Stimulated activated CD4-positive, alpha-beta T cell treated with anti-CD3 and anti-CD28 coated beads, Interleukin-12 subunit alpha, Interleukin-12 subunit beta, amount 100 ng/mL, for 4 hours (primary cell): ENCODE results near the gene FAM83F.

Source experiments
- DNase-seq: peaks from one replicate; pipeline ENCODE4 v3.0.0-alpha.2; 2020

The FAM83F gene

DNA sequence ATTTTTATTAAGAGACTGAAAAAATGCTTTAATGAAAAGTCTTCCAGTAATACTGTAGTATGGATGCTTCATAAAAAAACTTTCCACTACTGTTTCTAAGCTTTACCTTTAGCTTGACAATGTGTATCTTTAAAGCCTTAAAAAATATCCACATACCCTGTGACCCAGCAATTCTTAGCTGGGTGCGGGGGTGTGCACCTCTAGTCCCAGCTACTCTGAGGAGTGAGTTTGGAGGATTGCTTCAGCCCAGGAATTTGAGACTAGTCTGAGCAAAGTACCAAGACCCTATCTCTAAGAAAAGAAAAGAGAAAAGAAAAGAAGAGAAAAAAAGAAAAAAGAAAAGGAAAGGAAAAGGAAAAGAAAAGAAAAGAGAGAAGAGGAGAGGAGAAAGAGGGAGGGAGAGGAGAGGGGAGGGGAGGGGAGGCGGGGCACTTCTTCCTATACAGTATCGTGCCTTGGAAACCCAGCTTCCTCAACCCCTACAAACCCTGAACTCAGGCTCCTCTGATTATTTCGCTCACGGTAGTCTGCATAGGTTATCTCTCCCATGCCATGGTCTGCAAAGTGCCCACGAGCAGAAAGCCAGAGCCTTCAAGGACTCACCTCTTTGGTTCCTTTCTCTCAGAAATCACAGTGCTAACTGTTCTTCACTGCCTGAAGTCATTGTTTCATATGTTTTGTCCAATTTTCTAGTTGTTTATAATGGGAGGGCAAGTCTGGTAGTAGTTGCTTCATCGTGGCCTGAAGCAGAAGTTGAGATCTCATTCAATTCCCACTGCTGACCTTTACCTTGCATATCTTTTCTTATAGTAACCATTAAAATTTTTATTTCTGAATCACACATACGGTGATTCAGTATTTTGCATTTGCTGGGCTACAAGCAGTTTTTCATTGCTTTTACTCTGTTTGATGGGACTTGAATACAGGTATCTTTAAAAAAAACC, 82.2 kb downstream of the FAM83F start:
- no peak for DNase-seq

- DNase-seq = no peak
Observed at GRCh38 chr22:40077646-40078016, 82.9 kb downstream of the FAM83F start.

- DNase-seq = no peak
Observed at GRCh38 chr22:40081662-40082061, 86.9 kb downstream of the FAM83F start.

- DNase-seq = no peak
Observed at GRCh38 chr22:40082184-40082583, 87.4 kb downstream of the FAM83F start.

DNA sequence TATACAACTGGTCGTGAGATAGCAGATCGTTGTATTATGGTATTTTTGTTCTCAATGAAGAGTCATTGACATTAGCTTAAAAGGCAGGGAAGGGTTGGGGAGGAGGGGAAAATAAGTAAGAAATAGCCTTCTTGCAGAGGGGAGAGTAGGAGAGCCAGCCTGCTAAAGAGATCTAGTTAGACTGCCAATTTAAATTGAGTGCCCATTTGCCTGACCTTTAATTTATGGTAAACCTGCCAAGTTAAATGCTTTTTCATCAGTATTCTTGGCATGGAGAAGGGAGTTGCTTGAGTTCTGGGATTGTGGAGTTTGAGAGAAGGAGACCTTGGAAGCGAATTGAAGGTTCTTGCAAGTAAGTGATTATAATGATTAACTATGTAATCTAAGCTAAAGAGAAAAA, 89.0 kb downstream of the FAM83F start:
- DNase-seq = no peak

DNA sequence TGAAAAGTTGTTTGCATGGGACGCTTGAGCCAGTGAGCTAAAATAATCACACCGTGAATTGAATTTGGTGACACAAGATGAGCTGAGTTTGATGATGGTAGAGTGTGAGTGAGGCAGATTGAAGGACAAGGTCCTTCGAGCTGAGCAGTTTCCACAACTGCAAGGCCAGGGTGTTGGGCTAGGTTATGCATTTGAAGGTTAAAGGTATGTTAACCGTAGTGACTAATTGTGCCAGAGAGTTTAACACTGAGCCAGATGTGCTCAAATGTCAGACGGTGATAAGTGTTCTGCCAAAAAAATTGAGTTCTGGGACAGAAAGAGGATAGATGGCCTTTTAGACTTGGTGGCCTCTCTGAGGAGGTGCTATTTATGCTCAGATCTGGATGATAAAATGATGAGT, 89.5 kb downstream of the FAM83F start:
- DNase-seq = no peak

DNA sequence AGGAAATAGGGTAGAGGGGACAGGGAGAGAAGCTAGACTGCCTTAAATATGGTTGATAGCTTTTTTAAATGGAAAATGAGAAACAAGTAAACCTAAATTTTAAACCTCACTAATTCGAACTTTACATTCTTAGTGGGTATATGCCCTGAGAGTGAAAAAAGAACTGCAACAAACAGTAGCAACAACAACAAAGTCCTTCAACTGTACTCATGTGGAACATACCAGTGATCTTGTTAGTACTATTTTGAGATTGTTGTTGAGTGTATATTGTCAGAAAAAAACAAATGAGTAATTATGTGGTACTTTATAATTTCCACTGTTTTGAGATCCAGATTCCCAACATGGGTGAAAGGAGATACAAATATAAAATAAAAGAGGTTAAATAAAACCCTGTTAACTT, 94.1 kb downstream of the FAM83F start:
- no peak for DNase-seq
